K562 (cell line): ENCODE results near the gene PLCB4. TPM values are rescaled to one million over a fixed set of nuclear protein-coding genes. Genes with fewer than 3 reads are reported as not detected.

ENCODE experiments used
- ATAC-seq: fragments of 200-7000 bp; cut with Tn5 transposase; 3 replicates; pipeline ENCODE4 v1.9.1; 2020; ENCODE audit warnings: moderate library complexity
- BruUV-seq: library from RNA; stranded (reverse); fragments of 400-500 nt; replicated peaks from 2 replicates; lab custom pipeline; 2021; lab: Mats Ljungman, UMichigan
- CTCF ChIA-PET: fragments of 300-600 bp; formaldehyde crosslinking; extraction: SDS; loops from one replicate; lab custom pipeline; 2021; ENCODE audit warnings: low intra/inter-chr PET ratio; lab: Yijun Ruan, JAX
- POLR2A ChIA-PET: fragments of 300-600, 350-650 bp; sonication (Branson Sonifier 250); formaldehyde crosslinking; extraction: SDS; loops from one replicate; lab custom pipeline; 2021; ENCODE audit warnings: antibody characterized with exemption, inconsistent platforms; lab: Yijun Ruan, JAX
- DNase-seq, 4 experiments: peaks; one replicate each; pipeline versions ENCODE4 v3.0.0 to v3.0.0-alpha.2; 2011 to 2018; ENCODE audit warnings: low spot score in 3 of 4, mixed read lengths in 3 of 4; ENCODE audit errors: extremely low read depth in 1 of 4
- FAIRE-seq: peaks from 2 replicates; lab custom pipeline; 2011; peaks lifted over from hg19 to GRCh38; lab: Jason Lieb, UNC
- H2AFZ ChIP-seq: 2 replicates; pipeline ENCODE4 v1.6.0; 2011; ENCODE audit warnings: low read depth, low read length, control low read depth, inconsistent platforms
- H3K27ac ChIP-seq: fragments of 200-600 bp; 3 replicates; pipeline ENCODE4 v1.8.0; 2011; ENCODE audit warnings: low read depth, mild to moderate bottlenecking, control low read depth, inconsistent platforms, low read length, moderate library complexity, mixed read lengths; ENCODE audit errors: extremely low read depth
- H3K27me3 ChIP-seq, 2 experiments: fragments of 300-600 bp in 1 of 2; 2 replicates in 1 of 2; 3 replicates in 1 of 2; pipeline versions ENCODE4 v1.6.0 to v1.8.0; 2011; ENCODE audit warnings: inconsistent platforms in 2 of 2, low read length in 2 of 2, mild to moderate bottlenecking in 1 of 2, mixed read lengths in 1 of 2, moderate library complexity in 1 of 2; ENCODE audit not compliant: control insufficient read depth in 2 of 2, insufficient read depth in 2 of 2
- H3K36me3 ChIP-seq: fragments of 300-600 bp; 3 replicates; pipeline ENCODE4 v1.8.0; 2011; ENCODE audit warnings: mild to moderate bottlenecking, low read length, inconsistent platforms; ENCODE audit not compliant: control insufficient read depth, insufficient read depth
- H3K4me1 ChIP-seq, 2 experiments: fragments of 200-600 bp in 1 of 2; replicated peaks in 1 of 2; 2 replicates in 1 of 2; 3 replicates in 1 of 2; pipeline versions ENCODE4 v1.5.1 to v1.8.0; 2011; ENCODE audit warnings: inconsistent platforms in 2 of 2, low read length in 2 of 2, mild to moderate bottlenecking in 1 of 2, mixed read lengths in 1 of 2, moderate library complexity in 1 of 2; ENCODE audit not compliant: control insufficient read depth in 2 of 2, insufficient read depth in 2 of 2
- H3K4me2 ChIP-seq: 2 replicates; pipeline ENCODE4 v1.6.1; 2011; ENCODE audit warnings: low read length, control low read depth, inconsistent platforms, mixed read lengths; ENCODE audit not compliant: insufficient read depth
- H3K4me3 ChIP-seq: fragments of 200-600 bp; sonication (generic), shearing (Covaris generic); 2 replicates; pipeline ENCODE4 v1.5.1; 2016; ENCODE audit warnings: control low read depth, inconsistent platforms
- H3K79me2 ChIP-seq: fragments of 200-600 bp; 3 replicates; pipeline ENCODE4 v1.8.0; 2011; ENCODE audit warnings: low read length, inconsistent platforms; ENCODE audit not compliant: control insufficient read depth, insufficient read depth
- H3K9ac ChIP-seq, 2 experiments: 2 replicates each; pipeline versions ENCODE4 v1.6.0 to v1.6.1; 2011; ENCODE audit warnings: low read depth in 2 of 2, low read length in 2 of 2, control low read depth in 1 of 2, inconsistent platforms in 1 of 2, mild to moderate bottlenecking in 1 of 2, mixed read lengths in 1 of 2; ENCODE audit not compliant: insufficient read depth in 1 of 2
- H3K9me1 ChIP-seq: one replicate; pipeline ENCODE4 v1.6.0; 2011; ENCODE audit warnings: inconsistent platforms, mild to moderate bottlenecking, low read length, moderate library complexity; ENCODE audit not compliant: control insufficient read depth, insufficient read depth
- H3K9me3 ChIP-seq: replicated peaks from 2 replicates; pipeline ENCODE4 v1.5.1; 2011; ENCODE audit warnings: low read depth, low read length, inconsistent platforms; ENCODE audit not compliant: control insufficient read depth, insufficient read depth
- H4K20me1 ChIP-seq: replicated peaks from 2 replicates; pipeline ENCODE4 v1.6.1; 2011; ENCODE audit warnings: low read length, inconsistent platforms, mixed read lengths; ENCODE audit not compliant: control insufficient read depth, insufficient read depth
- CBX5 ChIP-seq: IDR thresholded peaks from 2 replicates; pipeline ENCODE4 v1.6.1; 2014; ENCODE audit warnings: low read depth, borderline replicate concordance
- GTF3C2 ChIP-seq: IDR thresholded peaks from 3 replicates; pipeline ENCODE4 v1.6.1; 2011; ENCODE audit warnings: borderline replicate concordance, mild to moderate bottlenecking, moderate library complexity; ENCODE audit not compliant: insufficient read length; ENCODE audit errors: extremely low read depth
- POLR2AphosphoS2 ChIP-seq: IDR thresholded peaks from 2 replicates; pipeline ENCODE4 v1.6.1; 2012; ENCODE audit warnings: low read length, improper control_type of control experiment
- USF1 ChIP-seq: sonication (generic); formaldehyde crosslinking; IDR thresholded peaks from 2 replicates; pipeline ENCODE4 v1.9.0; 2022; ENCODE audit warnings: mild to moderate bottlenecking, missing genetic modification reagents
- ZNF318 ChIP-seq, 2 experiments: fragments of 450-650 bp; IDR thresholded peaks; 2 replicates each; pipeline ENCODE4 v1.6.1; 2016; ENCODE audit warnings: mild to moderate bottlenecking in 2 of 2, borderline replicate concordance in 1 of 2, low read depth in 1 of 2, moderate library complexity in 1 of 2
- WGBS: fragments of 100-300 bp; shearing (Covaris generic); methylation state at CpG from one replicate; pipeline ENCODE4 v1.1.6; 2016; ENCODE audit warnings: low coverage, mixed read lengths; ENCODE audit not compliant: insufficient coverage; ENCODE audit errors: missing lambda C conversion rate; 5-methylcytosine and 5-hydroxymethylcytosine counted together
- in situ Hi-C: fragments of 300-500 bp; cut with MboI; formaldehyde crosslinking; loops from 4 replicates; pipeline ENCODE4 v1.15.0; 2018; ENCODE audit warnings: inconsistent platforms, mixed read lengths
- intact Hi-C: fragments of 100-400 bp; cut with micrococcal nuclease; formaldehyde crosslinking; loops from 2 replicates; pipeline ENCODE4 v1.14.2; 2022
- polyA plus RNA-seq, 8 experiments: library from polyadenylated mRNA; depleted of rRNA in 4 of 8; stranded (reverse) in 5 of 8; unstranded in 3 of 8; fragments of >200 nt; fragmentation: Nextera tagmentation in 2 of 8; fragmentation: Illumina TruSeq in 1 of 8; extraction: Ambion mirVana in 2 of 8; extraction: Trizol in 1 of 8; gene quantifications; 2 replicates each; pipeline versions ENCODE4 v1.2.1 to v1.2.3, GENCODE V29; 2011 to 2014; ENCODE audit warnings: inconsistent platforms in 1 of 8, missing spikeins in 1 of 8
- total RNA-seq, 7 experiments: library from RNA; depleted of rRNA in 6 of 7; stranded (reverse); fragments of >200 nt in 6 of 7; fragmentation: Illumina TruSeq in 2 of 7; extraction: Trizol in 2 of 7; gene quantifications; 2 replicates each; pipeline versions ENCODE4 v1.2.1 to v1.2.3, GENCODE V29; 2011 to 2021; ENCODE audit warnings: low replicate concordance in 1 of 7

The PLCB4 gene
- total and polyA plus RNA-seq, 9 of the 15 experiments (the other 6 are each of a cell fraction or from before 2014, with no cell fraction given): 0.20 to 2.9 (median 0.52) TPM

GRCh38 chr20:9143926-9144325, 75.0 kb downstream of the PLCB4 start:
- Histone ChIP-seq H3K27ac (no peak overlapping the region), H3K4me3 (no peak overlapping the region), H3K36me3 (no peaks in the 10 kb centered on the region), H3K9ac (no peak overlapping the region; a peak in 1 of 4 replicates), H4K20me1 (no peaks in the 10 kb centered on the region), H3K27me3 (no peaks in the 10 kb centered on the region), H3K9me1 (no peaks in the 10 kb centered on the region), H3K4me2 (no peak overlapping the region), H2AFZ (no peak overlapping the region), H3K79me2 (no peaks in the 10 kb centered on the region), H3K4me1 (peaks cover 0 to 23% of the 10 kb centered on the region in 2 experiments; a peak in 2 of 5 replicates), H3K9me3 (no peaks in the 10 kb centered on the region)
- FAIRE-seq (no peak), ATAC-seq (no peak), DNase-seq (no peak)
- no TSS peak for BruUV-seq
- in situ Hi-C loops (no loop called here), intact Hi-C loops (no loop called here)
- WGBS: 46% methylated on average over 1 of the region's 1 CpG
- CTCF ChIA-PET: no interaction called here
- no peak for TF ChIP-seq ZNF318 (IDR thresholded peaks at IDR 0.05; ENCODE audit: borderline replicate concordance in 1 of 2, low read depth in 1 of 2)
- TF ChIP-seq CBX5: no peak
- TF ChIP-seq USF1 (CRISPR knock-in tag): no peak
- TF ChIP-seq GTF3C2: no peak
- no peak for TF ChIP-seq POLR2AphosphoS2
- POLR2A ChIA-PET: no interaction called here
